Measurements from ENCODE around the gene STK33.

Gene STK33

DNA sequence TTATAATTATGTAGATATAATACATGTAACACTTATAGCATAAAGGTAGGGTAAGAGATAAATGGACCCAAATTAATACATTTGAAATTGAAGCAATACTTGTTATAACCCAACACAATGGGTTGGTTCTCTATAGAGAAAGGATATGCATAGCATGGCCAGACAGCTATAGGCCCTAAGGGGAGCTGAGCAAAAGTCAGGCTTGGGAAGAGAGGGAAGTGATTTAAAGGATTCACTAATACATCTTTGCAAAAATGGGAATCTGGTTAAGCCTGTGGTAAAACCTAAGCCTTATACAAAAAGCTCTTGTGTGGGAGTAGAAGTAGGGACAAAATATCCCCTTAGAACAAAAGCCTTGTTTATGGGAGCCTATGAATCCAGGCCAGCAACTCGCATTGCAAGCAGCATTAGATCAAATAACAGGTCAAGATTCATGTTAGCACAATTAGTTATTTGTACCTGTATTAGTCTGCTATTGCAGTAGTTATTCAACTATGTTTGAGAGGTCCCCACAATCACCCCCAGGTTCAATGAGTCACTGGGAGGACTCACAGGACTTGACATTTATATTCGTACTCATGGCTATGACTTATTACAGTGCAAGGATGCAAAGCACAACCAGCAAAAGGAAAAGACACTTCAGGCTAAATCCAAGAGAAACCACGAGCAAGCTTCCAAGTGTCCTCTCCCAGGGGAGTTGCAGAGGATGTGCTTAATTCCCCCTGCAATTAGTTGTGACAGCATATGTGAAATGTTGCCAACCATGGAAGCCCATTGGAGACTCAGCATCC is 185.7 kb downstream of the STK33 start:
- DNase-seq = no peak

DNA sequence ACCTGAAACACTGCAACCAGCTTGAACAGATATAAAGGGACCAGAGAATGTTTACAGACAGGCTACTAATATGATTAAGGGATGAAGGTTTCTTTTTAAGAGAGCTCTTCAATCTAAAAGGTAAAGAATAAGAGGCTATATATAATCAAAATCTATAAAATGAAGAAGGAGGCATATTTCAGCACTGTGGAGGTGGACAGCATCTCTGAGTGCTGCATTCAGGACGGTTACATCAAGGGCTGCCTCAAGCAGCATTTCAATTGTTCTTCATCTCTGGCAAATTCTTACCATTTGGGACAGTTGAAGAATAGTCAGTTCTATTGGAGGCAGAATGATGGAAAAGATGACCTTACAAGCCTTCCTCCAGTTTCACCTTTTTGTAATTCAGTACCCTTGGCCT is 190.7 kb downstream of the STK33 start:
- no peak for DNase-seq

DNA sequence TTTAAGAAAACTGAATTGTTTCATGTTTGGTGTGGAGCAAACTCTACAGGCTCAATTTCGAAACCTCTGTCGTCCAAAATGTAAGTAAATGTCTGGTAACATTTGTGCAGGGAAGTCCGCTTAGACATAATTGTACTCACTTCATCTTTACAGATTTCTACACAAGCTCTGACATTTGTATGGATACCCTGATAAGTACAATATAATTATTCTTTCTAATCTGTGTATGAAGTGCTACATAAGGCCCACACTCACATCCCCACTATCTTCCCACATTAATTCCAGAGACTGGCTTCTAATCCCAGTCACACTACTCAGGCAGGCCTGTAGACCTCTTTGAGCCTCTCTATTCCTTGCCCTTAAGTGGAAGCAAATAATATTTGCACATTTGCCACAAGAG is 201.1 kb downstream of the STK33 start:
- no peak for DNase-seq

DNA sequence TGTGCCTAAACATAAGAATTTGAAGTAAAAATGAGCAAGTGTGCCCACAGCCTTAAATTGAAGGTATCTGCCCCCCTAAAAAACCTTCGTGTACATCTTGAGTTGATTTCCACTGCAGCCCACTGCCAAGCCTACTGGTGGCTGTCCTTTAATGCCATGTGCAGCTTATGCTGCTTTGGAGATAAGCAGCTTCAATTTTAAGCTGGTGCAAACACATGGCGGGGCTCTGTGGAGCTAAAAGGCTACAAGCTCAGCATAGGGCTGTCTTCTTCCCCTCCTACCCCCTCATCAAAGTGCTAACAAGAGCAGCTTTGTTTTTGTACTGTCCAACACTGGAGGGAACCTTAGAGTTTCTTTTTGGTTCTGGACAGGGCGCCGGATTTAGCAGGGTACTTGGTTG is 201.9 kb downstream of the STK33 start:
- DNase-seq = no peak

DNA sequence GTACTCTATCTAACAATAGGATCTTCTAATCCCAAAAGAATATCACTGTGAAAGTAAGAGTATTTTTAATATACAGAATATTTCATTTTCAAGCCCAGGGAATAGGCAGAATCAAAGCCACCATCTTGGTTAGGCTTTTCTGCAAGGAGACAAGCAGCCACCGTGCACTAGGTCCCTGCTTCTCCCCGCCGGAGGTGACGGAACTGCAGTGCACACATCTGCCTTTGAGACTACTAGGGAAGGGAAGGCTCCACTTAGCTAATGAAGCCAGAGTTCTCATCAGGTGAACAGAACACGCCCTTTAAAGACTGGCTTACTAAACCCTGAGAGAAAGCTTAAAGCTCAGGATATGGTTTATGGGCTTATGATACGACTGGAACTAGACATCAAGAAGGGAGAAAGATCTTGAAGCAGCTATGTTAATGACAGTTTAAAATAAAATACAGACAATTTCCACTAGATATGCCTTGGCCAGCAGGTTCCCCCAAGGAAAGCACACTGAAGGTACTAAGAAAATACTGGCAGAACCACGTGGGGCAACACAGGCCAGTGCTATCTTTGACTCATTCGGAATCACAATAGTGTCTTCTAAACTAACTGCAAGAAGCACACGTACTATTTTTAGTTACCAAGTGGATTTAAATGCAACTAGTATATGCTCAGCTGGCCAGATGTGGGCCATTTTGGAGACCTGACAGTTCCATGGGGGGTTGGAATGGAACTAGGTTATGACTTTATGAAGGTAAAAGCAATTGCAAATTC is 203.0 kb downstream of the STK33 start:
- no peak for DNase-seq

DNA sequence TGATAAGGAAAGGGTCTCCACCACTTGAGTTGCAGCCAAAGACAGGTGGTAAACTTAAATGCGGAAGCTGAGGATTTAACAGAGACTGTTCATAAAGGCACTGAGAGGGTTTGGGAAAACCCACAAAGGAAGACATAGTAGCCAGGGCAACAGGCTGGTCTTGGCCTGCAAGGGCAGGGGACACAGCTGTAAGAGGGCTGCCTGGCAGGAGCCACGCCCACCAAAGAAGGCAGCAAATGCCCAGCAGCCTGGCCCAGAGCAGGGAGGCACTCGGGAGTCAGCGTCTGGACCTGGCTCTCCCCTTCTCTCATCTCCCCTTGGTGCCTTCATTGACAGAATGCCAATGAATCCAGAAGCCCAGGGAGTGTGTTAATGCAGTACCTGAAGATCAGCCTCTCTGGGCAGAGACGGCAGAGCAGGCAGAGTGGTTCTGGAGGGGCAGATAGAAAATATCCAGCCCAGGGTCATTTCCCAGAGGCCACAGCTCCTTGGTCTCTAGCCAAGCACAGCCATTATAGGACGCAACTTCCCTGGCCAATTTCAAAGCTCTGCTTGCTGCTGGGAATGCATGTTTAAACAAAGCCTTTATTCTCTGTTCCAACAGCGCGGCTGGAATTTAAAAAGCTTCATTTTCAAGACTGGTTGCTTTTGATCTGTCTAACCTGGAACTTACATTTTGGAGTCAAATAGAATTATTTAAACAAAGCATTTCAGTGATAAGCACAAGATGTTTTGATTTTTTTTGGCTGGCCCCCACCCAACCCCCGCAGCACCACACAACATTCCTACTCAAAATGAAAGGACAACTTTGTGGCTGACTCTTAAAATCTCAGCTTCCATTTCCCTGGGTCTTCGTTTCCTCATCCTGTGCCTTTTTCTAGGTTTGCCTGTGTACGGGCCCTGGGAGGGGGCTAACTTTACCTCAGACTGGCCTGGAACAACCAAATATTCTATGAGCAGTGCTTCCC is 204.7 kb downstream of the STK33 start:
- DNase-seq = no peak

DNA sequence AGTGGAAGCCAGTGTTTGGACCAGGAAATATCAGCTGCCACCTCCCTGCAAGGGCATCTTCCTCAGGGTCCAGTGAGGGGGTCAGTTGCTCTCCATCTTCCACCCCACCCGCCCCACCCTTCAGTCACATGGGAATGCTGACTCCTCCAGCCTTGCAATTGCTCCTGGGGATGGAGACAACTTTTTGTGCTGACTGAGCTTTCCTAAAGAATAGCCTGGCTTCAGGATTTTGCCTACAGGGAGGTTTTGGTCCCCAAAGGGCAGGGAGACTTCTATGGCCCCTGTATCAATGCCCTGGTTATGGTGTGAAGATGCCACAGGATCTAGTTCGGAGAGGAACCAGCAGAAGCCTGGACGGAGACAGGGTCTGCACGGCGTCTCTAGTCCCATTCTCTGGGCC is 206.3 kb downstream of the STK33 start:
- DNase-seq = no peak

DNA sequence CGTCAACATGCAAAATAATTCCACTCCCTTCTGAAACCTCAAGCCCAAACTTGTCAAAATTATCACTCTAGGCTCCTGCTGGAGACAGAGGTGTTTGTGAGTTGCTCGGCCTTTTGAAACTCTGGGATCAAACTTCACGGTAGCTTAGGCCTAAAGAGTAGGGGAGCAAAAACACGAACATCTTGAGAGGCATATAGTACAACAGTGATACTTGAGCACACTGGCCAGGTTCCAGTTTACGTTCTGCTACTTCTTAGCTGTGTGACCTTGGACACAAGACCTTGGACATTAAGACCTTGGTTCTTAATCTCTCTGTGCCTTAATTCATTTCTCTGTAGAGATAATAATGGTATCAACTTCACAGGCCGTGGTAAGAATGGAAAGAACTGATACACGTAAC is 206.9 kb downstream of the STK33 start:
- DNase-seq = no peak

DNA sequence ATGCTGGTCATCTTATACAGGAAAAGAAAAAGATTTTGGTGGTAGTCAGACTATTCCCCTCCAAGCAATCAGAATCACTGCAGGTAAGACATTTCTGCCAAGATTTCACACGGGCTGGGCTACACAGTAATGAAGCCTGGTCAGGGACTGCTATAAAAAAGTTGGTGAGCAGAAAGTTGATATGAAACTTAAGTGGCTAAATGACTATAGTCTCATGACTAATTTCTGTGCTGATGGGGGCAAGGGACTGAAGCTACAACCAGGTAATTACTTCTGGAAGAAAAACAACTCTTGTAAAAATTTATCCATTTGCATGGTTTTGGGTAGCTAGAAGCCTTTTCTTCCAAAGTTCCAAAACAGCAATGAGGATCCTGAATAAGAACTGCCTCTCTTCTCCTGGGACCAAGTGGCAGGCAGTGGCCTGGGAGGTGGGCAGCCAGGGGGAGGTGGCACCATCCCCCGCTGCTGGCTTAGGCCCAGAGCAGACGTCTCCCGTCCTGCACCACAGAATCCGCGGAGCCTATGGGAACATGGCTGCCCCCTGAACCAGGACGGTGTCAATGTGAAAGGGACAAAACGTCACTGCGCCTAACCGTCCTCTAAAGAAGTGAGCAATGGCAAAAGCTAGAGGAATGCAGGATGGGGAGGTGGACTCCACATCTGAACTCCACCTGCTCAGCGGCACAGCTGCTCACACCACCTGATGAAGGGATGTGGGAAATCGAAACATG is 207.7 kb downstream of the STK33 start:
- DNase-seq = no peak

DNA sequence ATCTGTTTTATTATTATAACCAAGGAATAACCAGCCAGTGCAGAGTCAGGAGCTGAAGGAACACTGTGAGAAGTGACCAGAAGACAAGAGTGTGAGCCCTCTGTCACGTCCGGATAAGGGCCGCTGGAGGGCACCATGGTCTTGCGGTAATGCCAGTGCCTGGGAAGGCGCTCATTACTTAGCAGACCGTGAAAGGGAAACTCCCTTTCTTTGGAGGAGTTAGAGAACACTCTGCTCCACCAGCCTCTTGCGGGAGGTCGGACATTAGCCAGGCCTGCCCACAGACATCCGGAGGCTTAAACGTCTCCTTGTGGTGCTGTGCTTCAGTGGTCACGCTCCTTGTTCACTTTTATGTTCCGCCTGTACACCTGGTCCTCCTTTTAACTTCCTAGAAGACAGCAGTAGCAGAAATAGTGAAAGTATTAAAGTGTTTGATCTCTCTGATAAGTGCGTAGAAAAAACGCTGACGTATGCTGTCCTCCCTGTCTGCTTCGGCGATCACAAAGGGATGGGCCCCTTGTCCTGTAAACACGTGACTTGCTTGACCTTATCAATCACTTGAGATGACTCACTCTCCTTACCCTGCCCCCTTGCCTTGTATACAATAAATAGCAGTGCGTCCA is 209.7 kb downstream of the STK33 start:
- DNase-seq = no peak

DNA sequence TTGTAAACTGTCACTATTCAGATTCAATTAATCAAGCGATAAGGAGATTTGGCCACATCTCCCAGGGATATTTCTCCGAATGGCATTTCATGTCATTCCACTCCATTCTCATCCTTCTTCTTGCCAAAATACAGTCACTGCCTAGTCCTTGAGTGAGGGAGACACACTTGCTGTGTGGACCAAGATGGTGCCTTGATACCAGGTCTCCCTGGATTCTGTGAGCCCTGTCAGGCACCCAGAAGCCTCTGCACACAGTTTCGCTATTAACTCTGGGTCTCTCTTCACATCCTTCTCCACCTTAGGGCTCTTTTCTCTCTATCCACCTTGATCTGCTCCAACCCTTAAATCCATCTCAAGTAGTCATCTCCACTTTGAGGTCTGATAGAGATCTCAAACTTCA is 210.4 kb downstream of the STK33 start:
- no peak for DNase-seq

DNA sequence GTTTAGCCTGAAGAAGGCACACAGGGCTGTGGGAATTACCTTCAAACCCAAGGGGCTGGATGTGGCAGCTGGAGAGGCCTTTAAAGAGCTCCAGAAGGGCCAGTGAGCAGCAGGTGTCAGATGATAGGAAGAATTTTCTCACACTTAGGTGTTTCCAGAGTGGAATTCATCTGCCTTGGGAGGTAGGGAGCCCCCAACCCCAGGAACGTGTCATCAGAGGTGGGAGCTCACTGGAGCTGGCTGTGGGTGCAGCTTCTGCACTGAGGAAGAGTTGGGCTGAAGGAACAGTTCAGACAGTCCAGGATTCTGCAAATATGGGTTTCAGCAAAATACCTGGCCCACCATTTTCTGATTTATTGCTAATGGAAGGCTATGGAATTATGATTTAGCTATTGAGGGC is 210.8 kb downstream of the STK33 start:
- DNase-seq = no peak

DNA sequence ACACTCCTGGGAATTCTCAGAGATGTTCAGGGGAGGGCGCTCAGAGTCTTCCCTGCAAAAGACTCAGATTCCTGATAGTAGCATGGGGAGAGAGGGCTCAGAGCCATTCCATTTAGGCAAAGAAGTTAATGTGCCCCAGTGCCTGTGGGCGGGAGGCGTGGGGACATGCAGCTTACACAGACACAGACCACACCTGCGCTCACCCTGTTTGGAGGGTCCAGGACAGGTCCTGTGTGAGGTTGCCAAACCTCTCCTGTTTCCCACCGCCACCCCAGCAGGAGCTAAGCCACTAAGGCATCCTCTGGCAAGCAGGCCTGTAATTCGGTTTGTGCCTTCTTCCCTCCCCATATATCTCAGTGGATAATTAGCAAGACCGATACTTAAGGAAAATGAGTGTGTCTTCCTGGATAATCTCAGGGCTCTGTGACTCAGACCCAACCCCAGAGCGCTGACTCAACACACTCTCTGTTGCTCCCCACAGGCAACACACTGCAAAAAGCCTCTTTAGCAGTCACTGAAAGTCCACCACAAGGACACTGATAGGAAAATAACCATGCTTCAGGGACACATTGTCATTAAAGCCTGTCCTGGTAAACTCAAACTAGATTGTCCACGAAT is 211.5 kb downstream of the STK33 start:
- DNase-seq = no peak

DNA sequence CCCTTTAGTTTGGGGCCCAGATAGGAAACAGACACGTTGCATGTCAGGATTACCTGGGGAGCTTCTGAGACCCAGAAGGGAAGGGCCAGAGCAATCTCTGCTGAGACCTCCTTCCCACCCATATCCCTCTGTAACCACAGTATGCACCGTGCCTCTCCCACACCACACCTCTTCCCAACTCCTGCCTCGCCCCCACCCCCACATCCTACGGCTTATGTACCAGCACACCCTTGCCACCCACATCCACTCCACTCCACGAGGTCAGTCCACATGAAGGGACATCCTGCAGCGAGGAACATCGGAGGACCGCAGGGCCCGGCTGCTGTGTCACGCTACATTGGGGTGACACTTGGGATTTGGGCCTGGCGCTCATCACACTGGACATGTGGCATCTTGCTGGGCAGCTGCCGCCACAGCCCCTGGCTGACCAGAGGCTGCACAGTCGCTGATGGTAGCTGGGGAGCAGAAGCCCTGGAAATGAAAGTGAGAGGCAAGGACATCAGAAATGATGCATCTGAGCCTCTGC is 212.1 kb downstream of the STK33 start:
- no peak for DNase-seq

DNA sequence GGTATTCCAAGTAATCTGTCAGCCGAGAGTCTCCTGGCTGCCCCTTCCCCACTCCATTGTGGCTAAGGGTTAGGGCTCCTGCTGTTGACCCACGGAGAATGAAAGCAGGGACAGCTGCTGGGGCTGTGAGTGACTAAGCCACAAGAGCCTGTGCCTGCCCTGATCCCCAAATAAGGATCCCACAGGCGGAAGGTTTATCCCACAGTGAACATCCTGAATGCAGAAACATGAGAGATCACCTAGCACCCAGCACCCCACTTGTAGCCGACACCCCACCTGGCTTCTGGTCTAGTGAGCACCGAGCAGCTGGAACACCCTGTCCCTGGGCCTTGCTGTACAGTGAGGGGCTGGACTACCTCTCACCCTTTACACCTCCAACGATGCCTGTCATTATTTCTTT is 212.7 kb downstream of the STK33 start:
- DNase-seq = no peak

DNA sequence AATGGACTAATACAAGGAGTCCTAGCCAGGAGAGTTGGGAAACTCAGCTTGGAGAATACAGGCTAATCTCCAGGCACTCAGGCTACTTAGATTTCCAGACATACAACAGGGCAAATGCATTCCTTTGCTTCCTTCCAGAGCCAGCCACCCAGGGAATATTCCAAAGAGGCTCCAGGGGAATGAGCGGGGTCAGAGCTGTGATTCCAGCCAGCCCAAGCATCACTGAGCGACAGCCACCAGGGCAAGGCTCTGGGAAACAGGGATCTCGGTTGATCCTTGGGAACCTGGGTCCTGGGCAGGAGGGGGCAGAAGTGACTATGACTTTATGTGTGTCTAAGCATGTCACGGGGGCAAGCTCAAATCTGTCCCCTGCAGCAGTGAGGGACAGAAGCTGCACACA is 218.1 kb downstream of the STK33 start:
- no peak for DNase-seq

DNA sequence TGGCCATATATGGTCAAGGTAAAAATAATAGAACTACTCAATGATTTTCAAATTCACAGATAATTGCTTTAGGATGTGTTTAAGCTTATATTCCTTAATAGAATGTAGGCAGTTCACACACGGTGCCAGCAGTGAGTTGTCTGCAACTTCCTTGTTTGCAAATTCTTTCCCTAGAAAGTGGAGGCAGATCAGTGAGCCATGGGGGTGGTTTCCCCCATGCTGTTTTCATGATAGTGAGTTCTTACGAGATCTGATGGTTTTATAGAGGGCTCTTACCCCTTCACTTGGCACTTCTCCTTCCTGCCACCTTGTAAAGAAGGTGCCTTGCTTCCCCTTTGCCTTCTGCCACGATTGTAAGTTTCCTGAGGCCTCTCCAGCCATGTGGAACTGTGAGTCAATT is 218.6 kb downstream of the STK33 start:
- no peak for DNase-seq

DNA sequence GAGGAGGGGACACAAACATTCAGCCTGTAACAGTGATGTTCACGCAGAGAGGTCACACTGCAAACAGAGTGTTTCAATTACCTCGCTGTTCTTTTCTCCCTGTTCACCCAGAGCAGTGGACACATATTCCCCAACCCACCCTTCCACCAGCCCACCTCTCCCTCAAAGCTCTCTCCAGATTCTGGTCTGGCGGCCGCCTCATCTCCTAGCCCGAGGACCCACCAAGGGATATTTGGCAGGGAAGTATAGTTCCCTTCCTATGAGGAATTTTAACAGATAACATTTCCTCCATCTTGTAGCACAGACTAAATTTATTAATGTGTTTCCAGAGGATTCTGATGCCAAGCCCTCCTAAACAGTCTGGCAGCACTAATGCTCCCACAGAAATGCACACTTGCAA is 219.3 kb downstream of the STK33 start:
- DNase-seq = no peak

DNA sequence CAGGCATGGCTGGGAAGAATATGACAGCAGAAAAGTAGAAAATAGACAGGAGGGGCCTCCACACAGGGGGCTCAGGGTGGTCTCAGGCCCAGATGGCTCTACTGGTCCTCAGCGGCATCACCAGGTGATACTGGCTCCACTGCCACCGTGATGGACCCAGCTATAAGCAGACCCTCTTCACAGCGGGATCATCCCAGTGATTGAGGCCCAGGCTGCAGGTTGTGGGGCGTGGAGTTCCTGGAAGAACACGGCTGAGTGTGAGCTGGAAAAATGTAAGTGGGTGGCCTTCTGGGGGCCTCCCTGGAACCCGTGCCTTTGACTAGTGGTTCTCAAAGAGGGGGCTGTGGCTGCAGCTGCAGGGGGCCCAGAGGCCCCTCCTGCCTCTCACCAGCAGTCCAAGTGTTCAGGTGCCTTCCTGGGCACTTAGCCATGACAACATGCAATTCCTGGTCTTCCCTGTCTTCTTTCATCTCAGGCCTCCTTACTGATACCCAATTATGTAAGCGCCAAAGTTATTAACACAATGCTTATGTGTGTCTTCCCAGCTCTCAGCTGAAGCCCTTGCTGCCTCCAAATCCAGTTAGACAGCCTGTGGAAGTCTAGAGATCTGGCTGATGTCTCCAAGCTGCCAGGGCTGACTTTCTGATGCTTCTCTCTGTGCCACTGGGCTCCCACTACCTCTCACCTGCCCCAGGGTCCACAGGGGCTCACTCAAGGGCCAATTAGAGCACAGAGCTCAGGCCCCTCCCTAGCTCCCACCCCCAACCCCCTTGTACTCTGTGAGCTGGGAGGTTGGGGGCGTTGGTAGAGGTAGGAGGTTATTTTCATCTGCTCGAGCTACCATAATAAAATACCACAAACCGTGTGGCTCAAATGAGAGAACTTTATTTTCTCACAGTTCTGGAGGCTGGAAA is 220.3 kb downstream of the STK33 start:
- DNase-seq = no peak
